Esophagus squamous epithelium (tissue), 5 donors: ENCODE data around the gene KRTAP5-6. TPM values are rescaled to one million over a fixed set of nuclear protein-coding genes. Genes with fewer than 3 reads are reported as not detected.

ENCODE experiments used
- DNase-seq: peaks from one replicate; lab custom pipeline; 2025; lab: John Stamatoyannopoulos, UW
- H3K27ac ChIP-seq, 4 donors: fragments of 200-600 bp; sonication (generic); one replicate each; pipeline ENCODE4 v1.5.1; 2016 to 2019; ENCODE audit warnings: mild to moderate bottlenecking in 1 of 4
- H3K27me3 ChIP-seq, 4 donors: fragments of 200-600 bp; sonication (generic); 1 replicate in 3 of 4; 2 replicates in 1 of 4; pipeline versions ENCODE4 v1.5.1 to v1.6.0; 2017 to 2021; ENCODE audit warnings: antibody characterized with exemption in 1 of 4
- H3K36me3 ChIP-seq, 3 donors: fragments of 200-600 bp; sonication (generic); one replicate each; pipeline ENCODE4 v1.5.1; 2016 to 2019
- H3K4me1 ChIP-seq, 3 donors: fragments of 200-600 bp; sonication (generic); one replicate each; pipeline ENCODE4 v1.5.1; 2017 to 2019
- H3K4me3 ChIP-seq, 4 donors: fragments of 200-600 bp; sonication (generic); 1 replicate in 3 of 4; 2 replicates in 1 of 4; pipeline ENCODE4 v1.5.1; 2016 to 2019; ENCODE audit warnings: mild to moderate bottlenecking in 2 of 4, moderate library complexity in 1 of 4
- H3K9me3 ChIP-seq, 3 donors: fragments of 200-600 bp; sonication (generic); one replicate each; pipeline ENCODE4 v1.5.1; 2016 to 2019
- CTCF ChIP-seq, 6 experiments: fragments of 450-650 bp in 4 of 6; fragments of 200-600 bp in 2 of 6; sonication (generic) in 2 of 6; IDR thresholded peaks; one replicate each; pipeline ENCODE4 v1.5.1; 2016 to 2019; ENCODE audit warnings: antibody characterized with exemption in 6 of 6, mild to moderate bottlenecking in 4 of 6, moderate library complexity in 4 of 6
- POLR2A ChIP-seq, 4 donors: fragments of 450-650 bp; IDR thresholded peaks; one replicate each; pipeline ENCODE4 v1.6.1; 2017; ENCODE audit warnings: antibody characterized with exemption in 4 of 4, mild to moderate bottlenecking in 4 of 4, moderate library complexity in 3 of 4
- WGBS, 2 donors: methylation state at CpG; one replicate each; pipeline ENCODE4 v1.1.5; 2018; 5-methylcytosine and 5-hydroxymethylcytosine counted together
- intact Hi-C: fragments of 100-400 bp; cut with DNase I; formaldehyde crosslinking; loops from one replicate; pipeline ENCODE4 v1.15.0; 2022
- total RNA-seq, 4 donors: library from RNA; depleted of rRNA; stranded (reverse); fragments of >200 nt; gene quantifications; one replicate each; pipeline ENCODE4 v1.1.0, GENCODE V29; 2016
- donor health status: DM: yes; HTN: yes; CAD: no.

The KRTAP5-6 gene
- total RNA-seq, 4 donors from 2014 or later: not detected

- H3K4me3 ChIP-seq: no peak overlapping the region
- intact Hi-C loops: no loop called here
- H3K27ac ChIP-seq: no peak overlapping the region
- 79 to 90% methylated on average over 10 to 11 of the region's 11 CpGs for WGBS, 2 donors
- H3K4me1 ChIP-seq: no peaks in the 10 kb centered on the region
- H3K36me3 ChIP-seq: no peaks in the 10 kb centered on the region
- H3K27me3 ChIP-seq: peaks cover 0 to 85% (median 0%) of the 10 kb centered on the region in 4 donors
- TF ChIP-seq CTCF (IDR thresholded peaks at IDR 0.05): no peak
- no peak for DNase-seq
- no peaks in the 10 kb centered on the region for H3K9me3 ChIP-seq
Measured at GRCh38 chr11:1670905-1671371, 26.1 kb upstream of the KRTAP5-6 start.

- Histone ChIP-seq H3K27me3 (peaks cover 0 to 92% (median 0%) of the 10 kb centered on the region in 4 donors), H3K27ac (no peak overlapping the region), H3K36me3 (no peaks in the 10 kb centered on the region), H3K9me3 (no peaks in the 10 kb centered on the region), H3K4me3 (no peak overlapping the region), H3K4me1 (no peaks in the 10 kb centered on the region)
- WGBS, 2 donors: 65 to 66% methylated on average over 11 of the region's 11 CpGs
- TF ChIP-seq CTCF (IDR thresholded peaks at IDR 0.05) (no peak), POLR2A (IDR thresholded peaks at IDR 0.05) (no peak)
- intact Hi-C loops: no loop called here
- DNase-seq: no peak
Measured at GRCh38 chr11:1671658-1672057, 25.3 kb upstream of the KRTAP5-6 start.

GRCh38 chr11:1672613-1673350, 24.2 kb upstream of the KRTAP5-6 start:
- Histone ChIP-seq H3K36me3 (no peaks in the 10 kb centered on the region), H3K9me3 (no peaks in the 10 kb centered on the region), H3K27ac (no peak overlapping the region), H3K4me1 (no peaks in the 10 kb centered on the region), H3K4me3 (no peak overlapping the region), H3K27me3 (peaks cover 0 to 95% (median 0%) of the 10 kb centered on the region in 4 donors)
- TF ChIP-seq CTCF (IDR thresholded peaks at IDR 0.05) (no peak), POLR2A (IDR thresholded peaks at IDR 0.05) (no peak)
- DNase-seq: no peak
- intact Hi-C loops: no loop called here
- WGBS, 2 donors: 64 to 66% methylated on average over 15 of the region's 15 CpGs

- Histone ChIP-seq H3K4me3 (no peak overlapping the region), H3K27ac (no peak overlapping the region), H3K36me3 (no peaks in the 10 kb centered on the region), H3K9me3 (no peaks in the 10 kb centered on the region), H3K27me3 (peaks cover 0 to 95% (median 2%) of the 10 kb centered on the region in 4 donors), H3K4me1 (no peaks in the 10 kb centered on the region)
- no peak for DNase-seq
- 54 to 57% methylated on average over 11 of the region's 11 CpGs for WGBS, 2 donors
- intact Hi-C loops: no loop called here
- TF ChIP-seq CTCF (IDR thresholded peaks at IDR 0.05): no peak
- TF ChIP-seq POLR2A (IDR thresholded peaks at IDR 0.05): no peak
Measured at GRCh38 chr11:1673446-1674172, 23.4 kb upstream of the KRTAP5-6 start.
